Heart left ventricle (tissue), 16 donors: ENCODE measurements around the gene ESRRG. TPM values are rescaled to one million over a fixed set of nuclear protein-coding genes. Genes with fewer than 3 reads are reported as not detected.
A peak's percentile ranks its signal among the peaks of the same experiment; 100 is the strongest.

ENCODE experiments used
- ATAC-seq, 4 donors: fragments of 200-7000 bp; cut with Tn5 transposase; one replicate each; pipeline ENCODE4 v1.9.1; 2020 to 2022; ENCODE audit warnings: moderate library complexity in 4 of 4, mild to moderate bottlenecking in 3 of 4, moderate number of reproducible peaks in 1 of 4
- DNase-seq, 5 donors: peaks; one replicate each; pipeline ENCODE4 v3.0.0-alpha.2; 2020
- H3K27ac ChIP-seq, 12 donors: fragments of 200-600 bp; sonication (generic) in 4 of 12; one replicate each; pipeline versions ENCODE4 v1.5.0 to v1.8.0; 2016 to 2022; ENCODE audit warnings: mild to moderate bottlenecking in 2 of 12
- H3K27me3 ChIP-seq, 9 donors: fragments of 200-600 bp; sonication (generic) in 2 of 9; one replicate each; pipeline versions ENCODE4 v1.5.1 to v1.8.0; 2016 to 2022; ENCODE audit warnings: mild to moderate bottlenecking in 3 of 9
- H3K36me3 ChIP-seq, 9 donors: fragments of 200-600 bp; sonication (generic) in 2 of 9; one replicate each; pipeline versions ENCODE4 v1.5.0 to v1.8.0; 2018 to 2022; ENCODE audit warnings: mild to moderate bottlenecking in 2 of 9
- H3K4me1 ChIP-seq, 12 donors: fragments of 200-600 bp; sonication (generic) in 4 of 12; one replicate each; pipeline versions ENCODE4 v1.5.0 to v1.8.0; 2016 to 2022; ENCODE audit warnings: mild to moderate bottlenecking in 3 of 12
- H3K4me3 ChIP-seq, 12 donors: fragments of 200-600 bp; sonication (generic) in 4 of 12; one replicate each; pipeline versions ENCODE4 v1.5.0 to v1.8.0; 2017 to 2022; ENCODE audit warnings: mild to moderate bottlenecking in 9 of 12, moderate library complexity in 4 of 12
- H3K9me3 ChIP-seq, 12 donors: fragments of 200-600 bp; sonication (generic) in 4 of 12; one replicate each; pipeline versions ENCODE4 v1.5.0 to v1.8.0; 2016 to 2022; ENCODE audit warnings: mild to moderate bottlenecking in 1 of 12
- CTCF ChIP-seq, 12 donors: fragments of 200-600 bp; sonication (generic) in 4 of 12; IDR thresholded peaks; one replicate each; pipeline versions ENCODE4 v1.5.0 to v1.8.0; 2018 to 2022; ENCODE audit warnings: antibody characterized with exemption in 12 of 12, mild to moderate bottlenecking in 5 of 12
- POLR2A ChIP-seq, 2 donors: fragments of 450-650 bp; IDR thresholded peaks; one replicate each; pipeline ENCODE4 v1.6.1; 2017; ENCODE audit warnings: antibody characterized with exemption in 2 of 2, mild to moderate bottlenecking in 2 of 2, moderate library complexity in 2 of 2
- WGBS, 4 donors: extraction: QIAGEN DNeasy Blood & Tissue Kit in 2 of 4; methylation state at CpG; one replicate each; pipeline versions ENCODE4 v1.1.5 to v1.1.7; 2013 to 2018; 5-methylcytosine and 5-hydroxymethylcytosine counted together
- intact Hi-C, 10 donors: fragments of 100-400 bp; cut with DNase I; formaldehyde crosslinking; loops; one replicate each; pipeline versions ENCODE4 v1.11.1 to v1.14.2; 2022
- polyA plus RNA-seq, 2 donors: library from polyadenylated mRNA; stranded (reverse); fragments of 200-250 nt; gene quantifications; one replicate each; pipeline ENCODE4 v1.2.3, GENCODE V29; 2013
- total RNA-seq, 9 donors: library from RNA; depleted of rRNA in 2 of 9; stranded (reverse); fragments of >200 nt in 2 of 9; fragmentation: NEBNext Ultra II Directional in 3 of 9; extraction: Animal tissue kit (Norgen Biotek cat#: 25700) in 3 of 9; gene quantifications; one replicate each; pipeline versions ENCODE4 v1.1.0 to v1.2.4, GENCODE V29; 2016 to 2023
- donor health status: ischemic (EF 13 %, LVEDD 7.1; RV severe dilation, severe dysfunction).
- donor health status: healthy with polysubstance abuse.
- donor health status: DM: no; HTN: yes; CAD: no.
- donor health status: DM: no; HTN: no; CAD: no.
- donor health status: ischemic (EF 25% LVEDD 6.9; RV normal size, moderate dysfunction).
- donor health status: ischemic (EF 25% LVEDD 5.7; RV mildly dilated, moderate dysfunction).
- donor health status: healthy.
- donor health status: DM: yes; HTN: yes; CAD: no.
- donor health status: ischemic (EF 35%, LVEDD 5.7; RV mildly dilated, moderate dysfunction).
- donor health status: nonischemic (EF 11% LVEDD 7.7; RV severe dilation, severe dysfunction).
- donor health status: DM: yes; HTN: yes; CAD: no.
- donor health status: PGD.
- donor health status: ischemic (EF 29% LVEDD 5.4; RV normal size, mild dysfunction).
- donor health status: nonischemic (EF 23%, LVEDD 6.1; RV moderate dilation, normal function).

ESRRG gene
- total and polyA plus RNA-seq, 11 donors: 5.4 to 45.2 (median 31.3) TPM

GRCh38 chr1:216587715-216588114 is 135.5 kb downstream of the ESRRG start:
- ATAC-seq (no peak), DNase-seq (no peak)
- no peak overlapping the region for H3K4me3 ChIP-seq
- no peaks in the 10 kb centered on the region for H3K36me3 ChIP-seq
- TF ChIP-seq POLR2A (IDR thresholded peaks at IDR 0.05) (no peak), CTCF (IDR thresholded peaks at IDR 0.05) (no peak)
- no peaks in the 10 kb centered on the region for H3K27me3 ChIP-seq
- no peaks in the 10 kb centered on the region for H3K4me1 ChIP-seq
- H3K27ac ChIP-seq: no peak overlapping the region
- H3K9me3 ChIP-seq: no peaks in the 10 kb centered on the region
- intact Hi-C loops: no loop called here

DNA sequence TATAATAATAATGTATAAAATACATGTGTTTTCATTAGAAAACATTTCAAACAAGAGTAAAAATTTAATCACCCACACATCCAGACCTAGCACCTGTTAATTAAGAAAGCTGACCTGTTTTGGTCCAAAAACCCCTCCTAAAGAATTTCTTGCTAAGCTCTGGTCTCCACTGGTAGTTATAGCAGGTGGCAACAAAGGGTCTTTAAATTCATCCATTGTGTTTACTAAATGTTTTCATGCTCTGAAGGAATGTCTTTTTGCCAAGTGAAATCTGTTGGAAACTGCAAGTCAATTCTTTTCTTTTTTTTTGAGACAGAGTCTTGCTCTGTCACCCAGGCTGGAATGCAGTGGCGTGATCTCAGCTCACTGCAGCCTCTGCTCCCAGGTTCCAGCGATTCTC is 141.1 kb downstream of the ESRRG start:
- DNase-seq (no peak), ATAC-seq (no peak)
- Histone ChIP-seq H3K27ac (no peak overlapping the region), H3K9me3 (no peaks in the 10 kb centered on the region), H3K4me3 (no peak overlapping the region), H3K36me3 (no peaks in the 10 kb centered on the region), H3K4me1 (peaks cover 0 to 6% (median 0%) of the 10 kb centered on the region in 12 donors), H3K27me3 (no peaks in the 10 kb centered on the region)
- intact Hi-C loops: no loop called here
- 78 to 92% (median 90%) methylated on average over 2 of the region's 2 CpGs for WGBS, 4 donors
- TF ChIP-seq POLR2A (IDR thresholded peaks at IDR 0.05): no peak
- no peak for TF ChIP-seq CTCF (IDR thresholded peaks at IDR 0.05)

DNA sequence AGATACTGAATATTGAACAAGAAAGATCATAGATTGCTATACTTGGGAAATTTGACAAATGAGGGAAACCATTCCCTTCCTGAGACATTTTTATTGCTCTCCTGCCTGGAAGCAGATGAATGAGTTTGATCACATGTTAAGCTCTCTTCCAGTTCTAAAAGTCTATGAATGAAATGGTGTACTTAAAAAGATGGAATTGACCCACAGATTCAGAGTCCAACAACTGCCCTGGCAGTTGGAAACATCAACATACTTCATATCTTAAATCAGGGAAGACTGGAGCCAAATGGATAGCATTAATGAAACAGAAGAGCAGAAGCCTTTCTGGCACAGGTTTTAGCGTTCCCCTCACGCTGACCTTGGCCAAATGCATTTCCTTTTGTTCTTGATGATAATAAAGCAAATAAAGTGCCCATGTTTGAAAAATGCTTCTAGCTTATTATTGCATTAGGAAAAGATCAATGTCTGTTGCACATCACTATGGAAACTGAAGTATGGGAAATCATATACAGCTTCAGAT is 142.6 kb downstream of the ESRRG start:
- DNase-seq: no peak
- no peak overlapping the region for H3K27ac ChIP-seq
- no peak overlapping the region for H3K4me3 ChIP-seq
- WGBS, 4 donors: 12 to 22% (median 16%) methylated on average over 2 of the region's 2 CpGs
- no peaks in the 10 kb centered on the region for H3K27me3 ChIP-seq
- TF ChIP-seq POLR2A (IDR thresholded peaks at IDR 0.05) (no peak), CTCF (IDR thresholded peaks at IDR 0.05) (no peak)
- H3K9me3 ChIP-seq: no peaks in the 10 kb centered on the region
- intact Hi-C loops: no loop called here
- no peaks in the 10 kb centered on the region for H3K36me3 ChIP-seq
- ATAC-seq: no peak
- H3K4me1 ChIP-seq: peaks cover 0 to 17% (median 1%) of the 10 kb centered on the region in 12 donors

- no peaks in the 10 kb centered on the region for H3K36me3 ChIP-seq
- WGBS, 4 donors: 22 to 30% (median 27%) methylated on average over 4 of the region's 4 CpGs
- no peak overlapping the region for H3K27ac ChIP-seq
- no peak overlapping the region for H3K4me3 ChIP-seq
- TF ChIP-seq CTCF (IDR thresholded peaks at IDR 0.05) (no peak), POLR2A (IDR thresholded peaks at IDR 0.05) (no peak)
- H3K4me1 ChIP-seq: peaks cover 0 to 22% (median 1%) of the 10 kb centered on the region in 12 donors
- ATAC-seq: peak in 1 of 4 donors; percentile 56
- H3K9me3 ChIP-seq: no peaks in the 10 kb centered on the region
- H3K27me3 ChIP-seq: no peaks in the 10 kb centered on the region
- DNase-seq: no peak
- intact Hi-C loops: no loop called here
Observed at GRCh38 chr1:216576234-216576937, 146.8 kb downstream of the ESRRG start.
